Bladder microvascular endothelial cell (primary cell): Measurements from ENCODE around the gene DHRS3. TPM values are rescaled to one million over a fixed set of nuclear protein-coding genes. Genes with fewer than 3 reads are reported as not detected.

Experiments used
- total RNA-seq: library from RNA; depleted of rRNA; stranded (reverse); fragments of >200 nt; gene quantifications from 2 replicates; pipeline ENCODE4 v1.2.3, GENCODE V29; 2014

The DHRS3 gene, protein sequence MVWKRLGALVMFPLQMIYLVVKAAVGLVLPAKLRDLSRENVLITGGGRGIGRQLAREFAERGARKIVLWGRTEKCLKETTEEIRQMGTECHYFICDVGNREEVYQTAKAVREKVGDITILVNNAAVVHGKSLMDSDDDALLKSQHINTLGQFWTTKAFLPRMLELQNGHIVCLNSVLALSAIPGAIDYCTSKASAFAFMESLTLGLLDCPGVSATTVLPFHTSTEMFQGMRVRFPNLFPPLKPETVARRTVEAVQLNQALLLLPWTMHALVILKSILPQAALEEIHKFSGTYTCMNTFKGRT
- total RNA-seq: 89.0 and 92.5 TPM in 2 replicates

DNA sequence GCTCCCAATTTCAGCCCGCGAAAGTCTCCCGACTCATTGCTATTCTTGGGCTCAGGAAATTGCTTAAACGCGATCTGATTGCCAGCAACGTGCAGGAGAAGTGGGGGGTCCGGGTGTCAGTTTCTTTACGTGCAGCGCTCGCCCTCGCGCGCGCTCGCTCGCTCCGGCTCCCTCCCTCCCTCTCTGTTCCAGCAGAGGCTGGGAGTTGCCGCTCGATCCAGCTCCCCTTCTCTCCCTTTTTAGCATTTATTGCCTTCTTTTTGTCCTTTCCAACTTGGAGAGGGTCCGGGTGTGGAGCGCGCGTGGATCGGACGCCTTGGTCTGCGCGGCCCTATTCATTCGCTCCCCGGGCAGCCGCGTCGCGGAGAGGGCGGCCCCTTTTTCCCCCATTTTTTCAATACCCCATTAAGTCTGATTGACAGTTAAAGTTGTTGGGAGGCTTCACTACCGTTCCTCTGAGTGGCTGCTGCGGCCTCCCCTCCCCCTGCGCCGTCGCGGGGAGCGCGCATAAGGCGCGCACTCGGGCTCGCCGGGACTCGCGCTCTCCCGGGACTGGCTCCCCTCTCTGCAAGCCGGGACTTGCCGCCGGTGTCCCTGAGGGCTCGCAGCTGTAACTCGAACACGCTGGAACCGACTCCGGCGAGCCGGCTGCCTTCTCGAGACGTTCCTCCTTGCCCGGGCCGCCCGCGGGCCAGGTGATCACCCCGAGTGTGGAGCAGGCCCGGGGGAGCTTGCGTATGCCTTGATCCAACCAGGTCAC, at the start of gene DHRS3:
Gene DHRS3 (minus strand): TSS at position 310 of the 760 bp plus-strand sequence. CDS start 862 bp downstream, outside the sequence.

DNA sequence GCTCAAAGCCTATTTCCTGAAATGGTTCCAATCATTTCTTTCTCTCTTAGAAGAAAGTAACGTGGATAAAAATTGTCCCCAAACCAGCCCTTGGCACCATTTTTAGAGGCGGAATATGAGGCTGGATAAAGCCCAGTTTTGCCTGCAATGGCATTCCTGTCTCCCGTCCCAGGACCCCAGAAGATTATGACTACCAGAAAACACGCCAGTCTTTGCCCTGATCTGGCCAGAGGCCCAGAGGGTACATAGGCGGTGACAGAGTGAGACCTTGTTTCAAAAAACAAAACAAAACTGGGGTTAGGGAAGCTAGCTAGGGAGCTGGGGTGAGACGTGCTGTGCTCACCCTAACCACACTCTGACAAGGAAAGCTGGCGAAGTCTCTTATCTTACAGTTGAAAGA, 25.8 kb upstream of the DHRS3 start, which contains the start of gene AADACL4:
Gene AADACL4 (plus strand): TSS at position 301 of the 400 bp plus-strand sequence. CDS start 462 bp downstream, outside the sequence.

Other genes with a start within 250 kb of the DHRS3 start
- not detected in 2 replicates for gene AADACL4, start 25.9 kb upstream of the DHRS3 start, total RNA-seq
- not detected in 2 replicates for gene AADACL3, start 97.9 kb upstream of the DHRS3 start, total RNA-seq
- gene CFAP107, start 128.0 kb upstream of the DHRS3 start, total RNA-seq: not detected in 2 replicates
- gene PRAMEF12, start 155.5 kb upstream of the DHRS3 start, total RNA-seq: not detected in 2 replicates
- not detected in 2 replicates for gene PRAMEF1, start 173.2 kb upstream of the DHRS3 start, total RNA-seq
- not detected in 2 replicates for gene PRAMEF11, start 213.2 kb upstream of the DHRS3 start, total RNA-seq
- not detected in 2 replicates for gene HNRNPCL1, start 230.5 kb upstream of the DHRS3 start, total RNA-seq
- not detected in 2 replicates for gene PRAMEF2, start 238.9 kb upstream of the DHRS3 start, total RNA-seq